AG04450 (cell line): ENCODE measurements around the gene NIPAL3. TPM values are rescaled to one million over a fixed set of nuclear protein-coding genes. Genes with fewer than 3 reads are reported as not detected.

ENCODE experiments used
- CTCF ChIA-PET: fragments of 300-600, 350-600 bp; formaldehyde crosslinking; extraction: SDS; loops from one replicate; lab custom pipeline; 2022; ENCODE audit warnings: antibody characterized with exemption, inconsistent platforms; lab: Charles Lee
- POLR2A ChIA-PET: fragments of 350-600 bp; formaldehyde crosslinking; extraction: SDS; loops from one replicate; lab custom pipeline; 2021; ENCODE audit warnings: antibody characterized with exemption, inconsistent platforms; lab: Yijun Ruan, JAX
- DNase-seq: peaks from one replicate; pipeline ENCODE4 v3.0.0-alpha.2; 2011; ENCODE audit warnings: low read depth, low spot score
- H3K27ac ChIP-seq: one replicate; pipeline ENCODE4 v1.5.1; 2012; ENCODE audit warnings: low read depth, low read length, control low read depth
- H3K27me3 ChIP-seq: one replicate; pipeline ENCODE4 v1.6.0; 2012; ENCODE audit warnings: low read length; ENCODE audit not compliant: control insufficient read depth, insufficient read depth
- H3K4me3 ChIP-seq: 2 replicates; pipeline ENCODE4 v1.5.1; 2011; ENCODE audit warnings: mild to moderate bottlenecking, low read depth, low read length, control low read depth
- H3K9me3 ChIP-seq: 2 replicates; pipeline ENCODE4 v1.5.1; 2012; ENCODE audit warnings: low read length; ENCODE audit not compliant: control insufficient read depth, insufficient read depth
- CTCF ChIP-seq: IDR thresholded peaks from 2 replicates; pipeline ENCODE4 v1.5.1; 2011; ENCODE audit warnings: low read depth, low read length, control low read depth, inconsistent platforms
- polyA plus RNA-seq: library from polyadenylated mRNA; depleted of rRNA; stranded (reverse); fragments of >200 nt; gene quantifications from 2 replicates; pipeline ENCODE4 v1.2.3, GENCODE V29; 2011

The NIPAL3 gene
- polyA plus RNA-seq, 1 experiment: 46.5 TPM

GRCh38 chr1:24474193-24474592, 58.6 kb downstream of the NIPAL3 start:
- TF ChIP-seq CTCF: no peak
- Histone ChIP-seq H3K4me3 (no peak overlapping the region), H3K9me3 (no peaks in the 10 kb centered on the region), H3K27ac (no peak overlapping the region), H3K27me3 (no peaks in the 10 kb centered on the region)
- DNase-seq: no peak
- CTCF ChIA-PET: no interaction called here
- POLR2A ChIA-PET: no interaction called here

DNA sequence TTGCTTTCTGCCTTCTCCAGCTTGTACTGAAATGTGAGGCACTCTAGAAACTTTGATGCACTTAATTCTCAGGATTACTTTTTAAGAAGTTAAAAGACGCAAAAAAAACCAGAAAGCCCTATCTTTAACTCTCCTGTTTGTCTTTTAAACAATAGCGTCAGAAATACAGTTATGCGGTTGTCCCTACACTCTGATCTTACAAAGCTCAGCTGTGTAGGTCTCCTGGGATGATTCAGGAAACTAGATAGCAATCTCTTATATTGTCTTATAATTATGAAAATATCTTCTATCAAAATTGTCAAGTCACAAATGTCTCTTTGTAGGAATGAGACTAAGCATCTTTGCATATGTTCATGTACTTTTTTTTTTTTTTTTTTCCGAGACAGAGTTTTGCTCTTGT, 60.1 kb downstream of the NIPAL3 start:
- Histone ChIP-seq H3K4me3 (no peak overlapping the region), H3K27me3 (no peaks in the 10 kb centered on the region), H3K9me3 (no peaks in the 10 kb centered on the region), H3K27ac (no peak overlapping the region)
- DNase-seq: no peak
- no peak for TF ChIP-seq CTCF
- ChIA-PET CTCF (no interaction called here), POLR2A (interaction anchor here (0.8 kb wide), 1 partner anchor 37 kb away, joined by 4 read pairs; no protein-coding TSS in a partner anchor)

GRCh38 chr1:24476571-24476970, 61.0 kb downstream of the NIPAL3 start:
- ChIA-PET POLR2A (interaction anchor here (0.8 kb wide), 1 partner anchor 38 kb away, joined by 4 read pairs; no protein-coding TSS in a partner anchor), CTCF (interaction anchor here (1.2 to 1.4 kb wide), 3 partner anchors 86 to 278 kb away, joined by 3 to 5 read pairs (median 5); no protein-coding TSS in a partner anchor)
- no peak for DNase-seq

GRCh38 chr1:24477309-24477708, 61.7 kb downstream of the NIPAL3 start:
- ChIA-PET POLR2A (no interaction called here), CTCF (interaction anchor here (0.9 to 1.4 kb wide), 4 partner anchors 86 to 278 kb away, joined by 3 to 5 read pairs (median 5); no protein-coding TSS in a partner anchor)
- H3K4me3 ChIP-seq: no peak overlapping the region
- no peak for TF ChIP-seq CTCF
- DNase-seq: no peak
- H3K9me3 ChIP-seq: no peaks in the 10 kb centered on the region
- H3K27ac ChIP-seq: no peak overlapping the region
- H3K27me3 ChIP-seq: no peaks in the 10 kb centered on the region

More at GRCh38 chr1:24476571-24476970, 61.0 kb downstream of the NIPAL3 start:
- no peak overlapping the region for H3K27ac ChIP-seq
- H3K9me3 ChIP-seq: no peaks in the 10 kb centered on the region
- TF ChIP-seq CTCF: no peak
- H3K4me3 ChIP-seq: no peak overlapping the region
- no peaks in the 10 kb centered on the region for H3K27me3 ChIP-seq

GRCh38 chr1:24481101-24481500, 65.5 kb downstream of the NIPAL3 start:
- Histone ChIP-seq H3K4me3 (no peak overlapping the region), H3K9me3 (no peaks in the 10 kb centered on the region), H3K27me3 (no peaks in the 10 kb centered on the region), H3K27ac (no peak overlapping the region)
- TF ChIP-seq CTCF: no peak
- no peak for DNase-seq
- POLR2A ChIA-PET: no interaction called here
- CTCF ChIA-PET: interaction anchor here (0.9 to 1.2 kb wide), 2 partner anchors 106 to 279 kb away, joined by 3 read pairs; no protein-coding TSS in a partner anchor
